HepG2 (cell line): Measurements from ENCODE around the gene GALNT8. TPM values are rescaled to one million over a fixed set of nuclear protein-coding genes. Genes with fewer than 3 reads are reported as not detected.

Experiments used
- ATAC-seq: fragments of 200-7000 bp; cut with Tn5 transposase; 3 replicates; pipeline ENCODE4 v1.9.1; 2020; ENCODE audit warnings: mild to moderate bottlenecking, moderate library complexity
- BruUV-seq: library from RNA; stranded (reverse); fragments of 400-500 nt; replicated peaks from 2 replicates; lab custom pipeline; 2021; lab: Mats Ljungman, UMichigan
- CTCF ChIA-PET: fragments of 300-600 bp; formaldehyde crosslinking; extraction: SDS; loops from one replicate; lab custom pipeline; 2021; ENCODE audit warnings: low total read pairs, inconsistent platforms, low intra/inter-chr PET ratio; lab: Yijun Ruan, JAX
- POLR2A ChIA-PET: fragments of 350-600 bp; sonication (Branson Sonifier 250); formaldehyde crosslinking; loops from one replicate; lab custom pipeline; 2020; ENCODE audit warnings: antibody characterized with exemption, inconsistent platforms; lab: Yijun Ruan, JAX
- DNase-seq: peaks from one replicate; pipeline ENCODE4 v3.0.0-alpha.2; 2015; ENCODE audit warnings: low spot score
- FAIRE-seq: peaks from 3 replicates; lab custom pipeline; 2011; peaks lifted over from hg19 to GRCh38; lab: Jason Lieb, UNC
- H2AFZ ChIP-seq: one replicate; pipeline ENCODE4 v1.6.1; 2011; ENCODE audit warnings: low read length, inconsistent platforms
- H3K27ac ChIP-seq: fragments of 300-600 bp; 3 replicates; pipeline ENCODE4 v1.8.0; 2011; ENCODE audit warnings: mixed run types, mild to moderate bottlenecking, mixed read lengths, low read length, inconsistent platforms; ENCODE audit not compliant: insufficient read depth; ENCODE audit errors: extremely low read length
- H3K27me3 ChIP-seq, 2 experiments: fragments of 200-600 bp in 1 of 2; 2 replicates in 1 of 2; 3 replicates in 1 of 2; pipeline versions ENCODE4 v1.6.0 to v1.8.0; 2011; ENCODE audit warnings: low read length in 2 of 2, mild to moderate bottlenecking in 2 of 2, moderate library complexity in 2 of 2, inconsistent platforms in 1 of 2; ENCODE audit not compliant: insufficient read depth in 2 of 2, control insufficient read depth in 1 of 2
- H3K36me3 ChIP-seq, 2 experiments: fragments of 200-600 bp in 1 of 2; replicated peaks in 1 of 2; 2 replicates in 1 of 2; 3 replicates in 1 of 2; pipeline versions ENCODE4 v1.5.1 to v1.8.0; 2011; ENCODE audit warnings: low read length in 2 of 2, inconsistent platforms in 1 of 2; ENCODE audit not compliant: insufficient read depth in 2 of 2, control insufficient read depth in 1 of 2
- H3K4me1 ChIP-seq: 2 replicates; pipeline ENCODE4 v1.5.1; 2012; ENCODE audit warnings: low read length, inconsistent platforms; ENCODE audit not compliant: insufficient read depth
- H3K4me2 ChIP-seq: 2 replicates; pipeline ENCODE4 v1.6.0; 2011; ENCODE audit warnings: low read depth, low read length, inconsistent platforms
- H3K4me3 ChIP-seq, 3 experiments: fragments of 200-600 bp in 1 of 3; sonication (generic), shearing (Covaris generic) in 1 of 3; replicated peaks in 1 of 3; 2 replicates each; pipeline ENCODE4 v1.5.1; 2011 to 2016; ENCODE audit warnings: low read length in 3 of 3, inconsistent platforms in 2 of 3, low read depth in 2 of 3, mild to moderate bottlenecking in 2 of 3, control low read depth in 1 of 3, mixed read lengths in 1 of 3; ENCODE audit not compliant: insufficient read depth in 1 of 3
- H3K79me2 ChIP-seq: one replicate; pipeline ENCODE4 v1.6.1; 2011; ENCODE audit warnings: low read length, inconsistent platforms; ENCODE audit not compliant: insufficient read depth
- H3K9ac ChIP-seq: 2 replicates; pipeline ENCODE4 v1.6.0; 2011; ENCODE audit warnings: mild to moderate bottlenecking, low read depth, low read length, inconsistent platforms; ENCODE audit not compliant: insufficient read depth
- H3K9me3 ChIP-seq: 2 replicates; pipeline ENCODE4 v1.5.1; 2012; ENCODE audit warnings: mild to moderate bottlenecking, low read length
- H4K20me1 ChIP-seq: 2 replicates; pipeline ENCODE4 v1.6.0; 2011; ENCODE audit warnings: inconsistent platforms, mild to moderate bottlenecking, low read length, moderate library complexity; ENCODE audit not compliant: insufficient read depth
- HMG20A ChIP-seq: IDR thresholded peaks from 2 replicates; pipeline ENCODE4 v1.6.1; 2016; ENCODE audit warnings: borderline replicate concordance
- HNRNPK ChIP-seq: fragments of 200-400 bp; formaldehyde crosslinking; IDR thresholded peaks from 2 replicates; pipeline ENCODE4 v1.6.1; 2018; ENCODE audit warnings: low read length, low read depth, moderate library complexity, mild to moderate bottlenecking; ENCODE audit not compliant: poor library complexity, severe bottlenecking
- HNRNPL ChIP-seq: fragments of 200-400 bp; formaldehyde crosslinking; IDR thresholded peaks from 2 replicates; pipeline ENCODE4 v1.6.1; 2017; ENCODE audit warnings: mild to moderate bottlenecking, low read depth, low read length
- NFYB ChIP-seq: sonication (generic); formaldehyde crosslinking; IDR thresholded peaks from 2 replicates; pipeline ENCODE4 v1.4.0; 2020; ENCODE audit warnings: missing genetic modification reagents
- NRL ChIP-seq: sonication (generic); formaldehyde crosslinking; IDR thresholded peaks from 2 replicates; pipeline ENCODE4 v1.5.0; 2020; ENCODE audit warnings: missing genetic modification reagents, mild to moderate bottlenecking, moderate library complexity, borderline replicate concordance
- PLRG1 ChIP-seq: fragments of 450-650 bp; conservative IDR thresholded peaks from 2 replicates; pipeline ENCODE4 v1.6.1; 2016
- SMC3 ChIP-seq: IDR thresholded peaks from 2 replicates; pipeline ENCODE4 v1.6.1; 2011; ENCODE audit warnings: low read length, improper control_type of control experiment
- ZNF101 ChIP-seq: sonication (generic); formaldehyde crosslinking; IDR thresholded peaks from 2 replicates; pipeline ENCODE4 v1.4.0; 2020; ENCODE audit warnings: mild to moderate bottlenecking, low read depth, missing genetic modification reagents, borderline replicate concordance
- ZNF253 ChIP-seq: sonication (generic); formaldehyde crosslinking; IDR thresholded peaks from 2 replicates; pipeline ENCODE4 v1.8.0; 2022; ENCODE audit warnings: mild to moderate bottlenecking, missing genetic modification reagents, borderline replicate concordance
- ZNF589 ChIP-seq: sonication (generic); formaldehyde crosslinking; conservative IDR thresholded peaks from 2 replicates; pipeline ENCODE4 v1.8.0; 2022; ENCODE audit warnings: mild to moderate bottlenecking, moderate library complexity, missing genetic modification reagents
- ZNF749 ChIP-seq: sonication (generic); formaldehyde crosslinking; IDR thresholded peaks from 2 replicates; pipeline ENCODE4 v1.8.0; 2022; ENCODE audit warnings: mild to moderate bottlenecking, missing genetic modification reagents, moderate library complexity, borderline replicate concordance
- in situ Hi-C: cut with HindIII; loops from 2 replicates; pipeline ENCODE4 v1.10.0; 2017; ENCODE audit warnings: low pct_unique_long_range_greater_than_20kb; ENCODE audit not compliant: extremely low pct_ligation_motif_present
- intact Hi-C: fragments of 100-400 bp; cut with micrococcal nuclease; formaldehyde crosslinking; loops from one replicate; pipeline ENCODE4 v1.10.0; 2022; ENCODE audit not compliant: unreplicated experiment
- polyA plus RNA-seq, 8 experiments: library from polyadenylated mRNA; depleted of rRNA in 3 of 8; stranded (reverse) in 7 of 8; unstranded in 1 of 8; fragments of >200 nt; fragmentation: Illumina TruSeq in 4 of 8; extraction: Trizol in 4 of 8; gene quantifications; 2 replicates each; pipeline versions ENCODE4 v1.2.1 to v1.2.3, GENCODE V29; 2011 to 2016; ENCODE audit warnings: low read depth in 4 of 8, missing spikeins in 1 of 8, mixed read lengths in 1 of 8; ENCODE audit not compliant: insufficient read depth in 1 of 8
- total RNA-seq, 5 experiments: library from RNA; depleted of rRNA; stranded (reverse); fragments of >200 nt; fragmentation: Illumina TruSeq; extraction: Trizol; gene quantifications; 2 replicates each; pipeline ENCODE4 v1.2.3, GENCODE V29; 2016; ENCODE audit warnings: low read depth in 1 of 5
- TF ChIP-seq, protein P1 (sequence below): sonication (generic); formaldehyde crosslinking; IDR thresholded peaks from 2 replicates; pipeline ENCODE4 v1.4.0; 2020; ENCODE audit warnings: missing genetic modification reagents

The GALNT8 gene
- total and polyA plus RNA-seq, 2 of the 13 experiments (the other 11 are each of a cell fraction or from before 2014, with no cell fraction given) = 0.45 TPM; not detected in 1

DNA sequence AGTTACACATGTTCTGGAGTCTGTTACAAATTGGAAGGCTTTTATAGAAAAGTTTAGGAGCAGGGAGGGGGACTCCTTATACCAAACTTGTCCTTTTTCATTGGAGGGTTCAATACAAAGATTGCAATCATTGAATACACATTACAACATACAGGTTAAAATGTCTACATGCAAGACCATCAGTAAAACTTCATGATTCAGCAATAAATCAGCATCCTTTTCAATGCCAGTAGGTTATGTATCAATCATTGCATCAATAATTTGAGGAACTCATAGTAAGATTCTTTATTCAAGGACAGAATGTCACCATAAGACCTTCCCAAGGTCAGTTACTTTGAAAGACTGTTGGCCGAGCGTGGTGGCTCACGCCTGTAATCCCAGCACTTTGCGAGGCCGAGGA is 16.5 kb upstream of the GALNT8 start (continued):
- TF ChIP-seq, protein P1, sequence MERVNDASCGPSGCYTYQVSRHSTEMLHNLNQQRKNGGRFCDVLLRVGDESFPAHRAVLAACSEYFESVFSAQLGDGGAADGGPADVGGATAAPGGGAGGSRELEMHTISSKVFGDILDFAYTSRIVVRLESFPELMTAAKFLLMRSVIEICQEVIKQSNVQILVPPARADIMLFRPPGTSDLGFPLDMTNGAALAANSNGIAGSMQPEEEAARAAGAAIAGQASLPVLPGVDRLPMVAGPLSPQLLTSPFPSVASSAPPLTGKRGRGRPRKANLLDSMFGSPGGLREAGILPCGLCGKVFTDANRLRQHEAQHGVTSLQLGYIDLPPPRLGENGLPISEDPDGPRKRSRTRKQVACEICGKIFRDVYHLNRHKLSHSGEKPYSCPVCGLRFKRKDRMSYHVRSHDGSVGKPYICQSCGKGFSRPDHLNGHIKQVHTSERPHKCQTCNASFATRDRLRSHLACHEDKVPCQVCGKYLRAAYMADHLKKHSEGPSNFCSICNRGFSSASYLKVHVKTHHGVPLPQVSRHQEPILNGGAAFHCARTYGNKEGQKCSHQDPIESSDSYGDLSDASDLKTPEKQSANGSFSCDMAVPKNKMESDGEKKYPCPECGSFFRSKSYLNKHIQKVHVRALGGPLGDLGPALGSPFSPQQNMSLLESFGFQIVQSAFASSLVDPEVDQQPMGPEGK (CRISPR knock-in tag) = no peak
- TF ChIP-seq HMG20A (CRISPR knock-in tag) = no peak

GRCh38 chr12:4705824-4706223 is 14.4 kb upstream of the GALNT8 start:
- TF ChIP-seq HNRNPL = no peak
- TF ChIP-seq PLRG1 = no peak
- no peak for TF ChIP-seq ZNF101 (CRISPR knock-in tag)
- no peak for TF ChIP-seq ZNF589
- TF ChIP-seq SMC3 = no peak
- TF ChIP-seq ZNF749 (CRISPR knock-in tag) = no peak
- TF ChIP-seq NRL (CRISPR knock-in tag) = no peak
- no peak for TF ChIP-seq HMG20A (CRISPR knock-in tag)
- TF ChIP-seq ZNF253 (CRISPR knock-in tag) = no peak
- no peak for TF ChIP-seq NFYB (CRISPR knock-in tag)
- no peak for TF ChIP-seq HNRNPK
- H2AFZ ChIP-seq = no peak overlapping the region
- DNase-seq = no peak
- H3K4me3 ChIP-seq = no peak overlapping the region
- BruUV-seq = no TSS peak
- no peaks in the 10 kb centered on the region for H3K36me3 ChIP-seq
- ChIA-PET CTCF (no interaction called here), POLR2A (no interaction called here)
- intact Hi-C loops (no loop called here), in situ Hi-C loops (no loop called here)
- no peak for ATAC-seq
- no peak for FAIRE-seq
- no peaks in the 10 kb centered on the region for H3K27me3 ChIP-seq
- H4K20me1 ChIP-seq = no peaks in the 10 kb centered on the region
- H3K4me2 ChIP-seq = no peak overlapping the region
- no peaks in the 10 kb centered on the region for H3K79me2 ChIP-seq
- H3K27ac ChIP-seq = no peak overlapping the region
- no peaks in the 10 kb centered on the region for H3K9me3 ChIP-seq
- no peak overlapping the region for H3K9ac ChIP-seq
- H3K4me1 ChIP-seq = peaks cover 10% of the 10 kb centered on the region
